Stomach (tissue), 4 donors: ENCODE measurements around the gene DUSP16.

Experiments used
- POLR2A ChIP-seq, 4 donors: fragments of 450-650 bp; IDR thresholded peaks; one replicate each; pipeline ENCODE4 v1.6.1; 2016; ENCODE audit warnings: antibody characterized with exemption in 4 of 4, control low read depth in 2 of 4, mild to moderate bottlenecking in 1 of 4, moderate library complexity in 1 of 4
- POLR2AphosphoS5 ChIP-seq, 3 donors: sonication (generic); formaldehyde crosslinking; IDR thresholded peaks; one replicate each; pipeline ENCODE4 v1.6.1; 2016; ENCODE audit warnings: antibody characterized with exemption in 3 of 3
- TF ChIP-seq, protein P1 (sequence below), 7 experiments: fragments of 450-650 bp in 4 of 7; fragments of 200-600 bp in 3 of 7; sonication (generic) in 3 of 7; IDR thresholded peaks; one replicate each; pipeline ENCODE4 v1.5.1; 2016 to 2019; ENCODE audit warnings: antibody characterized with exemption in 7 of 7, control low read depth in 2 of 7, mild to moderate bottlenecking in 1 of 7

DNA sequence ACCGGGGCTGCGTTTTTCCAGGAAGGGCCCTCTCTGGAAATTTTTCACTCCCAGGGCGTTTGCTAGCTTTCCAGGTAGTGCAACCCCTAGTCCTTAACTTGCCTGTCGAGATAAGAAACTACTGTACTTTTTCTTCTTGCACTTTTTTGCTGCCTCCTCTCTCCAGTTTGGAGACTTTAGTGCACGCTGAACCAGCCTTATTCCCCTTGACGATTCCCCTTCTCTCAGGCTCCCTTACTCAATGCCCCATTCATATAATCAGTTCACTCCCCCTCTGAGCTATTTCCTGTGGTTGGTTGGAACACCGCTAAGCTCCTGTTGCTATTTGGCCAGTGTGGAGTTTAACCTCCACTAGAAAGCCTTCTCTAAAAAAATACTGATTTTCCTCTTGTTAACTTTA, 49.7 kb upstream of the DUSP16 start:
- TF ChIP-seq, protein P1, sequence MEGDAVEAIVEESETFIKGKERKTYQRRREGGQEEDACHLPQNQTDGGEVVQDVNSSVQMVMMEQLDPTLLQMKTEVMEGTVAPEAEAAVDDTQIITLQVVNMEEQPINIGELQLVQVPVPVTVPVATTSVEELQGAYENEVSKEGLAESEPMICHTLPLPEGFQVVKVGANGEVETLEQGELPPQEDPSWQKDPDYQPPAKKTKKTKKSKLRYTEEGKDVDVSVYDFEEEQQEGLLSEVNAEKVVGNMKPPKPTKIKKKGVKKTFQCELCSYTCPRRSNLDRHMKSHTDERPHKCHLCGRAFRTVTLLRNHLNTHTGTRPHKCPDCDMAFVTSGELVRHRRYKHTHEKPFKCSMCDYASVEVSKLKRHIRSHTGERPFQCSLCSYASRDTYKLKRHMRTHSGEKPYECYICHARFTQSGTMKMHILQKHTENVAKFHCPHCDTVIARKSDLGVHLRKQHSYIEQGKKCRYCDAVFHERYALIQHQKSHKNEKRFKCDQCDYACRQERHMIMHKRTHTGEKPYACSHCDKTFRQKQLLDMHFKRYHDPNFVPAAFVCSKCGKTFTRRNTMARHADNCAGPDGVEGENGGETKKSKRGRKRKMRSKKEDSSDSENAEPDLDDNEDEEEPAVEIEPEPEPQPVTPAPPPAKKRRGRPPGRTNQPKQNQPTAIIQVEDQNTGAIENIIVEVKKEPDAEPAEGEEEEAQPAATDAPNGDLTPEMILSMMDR (IDR thresholded peaks at IDR 0.05): no peak
- TF ChIP-seq POLR2AphosphoS5 (IDR thresholded peaks at IDR 0.05) (no peak), POLR2A (IDR thresholded peaks at IDR 0.05) (no peak)
